ENCODE results near the gene FOXN3.
"Not testable (repeated sequence)": the region's sequence is repeated elsewhere in the genome, so short reads cannot be mapped to it uniquely, and the experiment has no call there.

FOXN3 gene

GRCh38 chr14:89270439-89271227 is 146.4 kb downstream of the FOXN3 start:
- no peak for DNase-seq

DNA sequence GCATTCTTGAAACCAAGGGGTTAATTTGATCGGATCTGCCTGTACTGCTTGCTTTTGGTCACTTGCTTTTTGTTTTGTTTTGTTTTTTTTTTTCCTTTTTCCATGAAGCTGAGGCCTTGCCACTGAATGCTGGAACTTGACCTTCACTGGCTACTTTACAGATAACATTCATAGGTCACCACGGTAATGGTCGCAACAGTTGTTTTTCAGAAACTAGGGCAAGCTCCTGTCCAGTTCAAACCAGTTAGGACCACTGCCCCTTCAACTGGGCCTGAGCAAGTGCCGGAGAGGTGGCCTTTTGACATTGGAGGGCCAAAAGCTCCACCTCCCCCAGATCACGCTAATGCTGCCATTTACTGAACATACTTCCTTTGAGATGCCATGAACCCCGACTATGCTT is 147.6 kb downstream of the FOXN3 start:
- DNase-seq = no peak

DNA sequence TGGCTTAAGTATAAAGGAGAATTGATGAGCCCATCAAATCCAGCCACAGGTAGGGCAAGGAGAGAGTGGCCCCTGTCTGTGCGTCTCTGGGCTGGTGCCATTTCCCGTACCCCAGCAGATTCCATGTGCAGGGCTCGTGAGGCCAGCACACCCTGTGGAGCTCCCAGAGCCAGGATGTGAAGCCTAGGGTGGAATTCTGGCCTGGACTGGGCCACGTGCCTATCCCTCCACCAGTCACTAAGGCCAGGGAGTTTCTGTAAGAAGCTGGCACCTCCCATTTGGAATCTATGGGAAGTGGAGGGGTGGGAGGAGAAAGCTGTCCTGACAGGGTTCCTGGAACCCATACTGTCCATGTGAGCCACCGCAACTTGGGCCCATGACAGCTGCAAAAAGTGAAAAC is 148.5 kb downstream of the FOXN3 start:
- no peak for DNase-seq

DNA sequence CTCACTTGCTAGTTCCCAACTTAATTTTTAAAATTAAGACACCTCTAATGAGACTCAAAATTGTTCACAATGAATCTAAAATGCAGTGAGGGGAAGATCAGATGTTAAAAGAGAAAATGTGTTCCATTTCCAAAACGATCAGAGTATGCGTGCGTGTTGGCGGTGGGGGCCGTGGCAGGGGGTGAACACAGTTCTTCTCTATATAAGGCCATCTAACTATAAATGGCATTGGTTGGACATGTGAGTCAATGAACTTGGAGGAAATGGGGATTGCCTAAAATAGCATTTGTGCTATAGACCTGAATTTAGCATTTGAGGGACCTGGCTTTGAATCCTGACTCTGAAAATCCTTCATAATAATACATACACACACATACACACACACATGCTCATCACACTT is 149.4 kb downstream of the FOXN3 start:
- DNase-seq = no peak

GRCh38 chr14:89267163-89267562 is 149.9 kb downstream of the FOXN3 start:
- no peak for DNase-seq

DNA sequence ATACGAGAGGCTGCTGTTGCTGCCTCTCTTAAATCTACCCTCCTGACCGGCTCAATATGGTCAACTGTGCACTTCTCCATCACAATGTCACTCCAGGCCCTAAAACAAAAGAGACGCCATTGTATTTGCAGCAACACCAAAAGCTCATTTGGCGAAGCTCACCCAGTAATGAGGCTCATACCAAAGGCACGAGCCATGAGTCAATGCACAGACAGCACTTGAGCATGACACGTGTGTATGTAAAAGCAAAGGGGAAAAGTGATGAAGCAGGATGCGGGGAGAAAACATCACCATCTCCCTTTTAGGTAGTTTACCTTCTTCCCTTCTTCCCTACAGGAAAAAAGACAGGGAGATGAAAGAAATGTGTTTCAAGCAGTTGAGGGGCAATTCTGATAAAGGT is 150.3 kb downstream of the FOXN3 start:
- no peak for DNase-seq

DNA sequence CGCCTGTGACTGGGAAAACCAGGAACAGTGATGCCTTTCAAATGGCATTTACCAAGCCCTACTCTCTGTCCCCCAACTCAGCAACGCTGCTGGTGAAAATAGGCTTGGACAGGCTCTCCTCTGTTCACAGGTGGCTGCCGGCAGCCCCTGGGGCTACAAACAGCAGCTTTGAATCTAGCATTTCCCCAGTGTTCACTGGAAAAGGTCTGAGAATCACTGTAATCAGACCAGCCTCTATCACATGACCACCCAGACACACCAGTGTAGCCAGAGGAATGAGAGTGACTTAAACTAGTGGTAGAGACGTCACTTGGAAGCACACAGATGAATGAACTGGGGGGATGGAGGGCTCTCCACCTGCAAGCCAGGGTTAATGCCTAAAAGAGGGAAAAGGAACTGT is 151.8 kb downstream of the FOXN3 start:
- no peak for DNase-seq

DNA sequence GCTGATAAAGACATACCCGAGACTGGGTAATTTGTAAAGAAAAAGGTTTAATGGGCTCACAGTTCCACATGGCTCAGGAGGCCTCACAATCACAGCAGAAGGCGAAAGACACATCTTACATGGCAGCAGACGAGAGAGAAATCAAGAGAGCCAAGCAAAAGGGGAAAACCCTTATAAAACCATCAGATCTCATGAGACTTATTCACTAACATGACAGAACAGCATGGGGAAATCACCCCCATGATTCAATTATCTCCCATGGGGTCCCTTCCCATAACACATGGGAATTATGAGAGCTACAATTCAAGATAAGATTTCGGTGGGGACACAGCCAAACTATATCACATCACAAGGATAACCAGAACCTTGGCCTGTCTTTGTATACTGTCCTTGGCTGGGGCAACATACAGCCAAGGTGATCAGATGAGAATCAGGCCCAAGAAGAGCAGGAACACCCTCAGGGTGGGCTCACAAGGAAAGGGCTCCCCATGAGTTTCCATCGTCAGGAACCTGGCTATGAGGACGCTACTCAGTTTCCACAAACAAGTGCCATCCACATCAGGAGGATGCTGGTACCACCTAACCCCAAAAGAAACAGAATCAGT is 152.7 kb downstream of the FOXN3 start:
- DNase-seq = no peak

GRCh38 chr14:89262041-89262440 is 155.0 kb downstream of the FOXN3 start:
- no peak for DNase-seq

DNA sequence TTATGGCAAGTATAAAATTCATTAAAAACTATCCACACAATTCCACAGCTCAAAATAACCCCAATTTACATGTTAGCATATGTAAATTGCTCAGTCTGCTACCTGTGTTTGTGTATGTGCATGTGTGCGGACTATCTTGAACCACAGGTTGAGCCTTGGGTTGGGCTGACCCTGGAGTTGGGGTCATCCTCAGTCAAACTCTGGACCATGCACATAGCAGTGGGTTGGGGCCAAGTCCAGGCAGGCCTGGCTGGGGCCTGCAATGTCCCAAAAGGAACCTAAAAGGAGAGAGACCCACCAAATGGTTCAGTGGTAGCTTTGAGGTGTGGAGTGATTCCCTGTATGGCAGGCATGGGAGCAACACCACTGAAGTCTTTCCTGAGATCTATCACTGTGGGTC is 156.1 kb downstream of the FOXN3 start:
- DNase-seq = no peak

DNA sequence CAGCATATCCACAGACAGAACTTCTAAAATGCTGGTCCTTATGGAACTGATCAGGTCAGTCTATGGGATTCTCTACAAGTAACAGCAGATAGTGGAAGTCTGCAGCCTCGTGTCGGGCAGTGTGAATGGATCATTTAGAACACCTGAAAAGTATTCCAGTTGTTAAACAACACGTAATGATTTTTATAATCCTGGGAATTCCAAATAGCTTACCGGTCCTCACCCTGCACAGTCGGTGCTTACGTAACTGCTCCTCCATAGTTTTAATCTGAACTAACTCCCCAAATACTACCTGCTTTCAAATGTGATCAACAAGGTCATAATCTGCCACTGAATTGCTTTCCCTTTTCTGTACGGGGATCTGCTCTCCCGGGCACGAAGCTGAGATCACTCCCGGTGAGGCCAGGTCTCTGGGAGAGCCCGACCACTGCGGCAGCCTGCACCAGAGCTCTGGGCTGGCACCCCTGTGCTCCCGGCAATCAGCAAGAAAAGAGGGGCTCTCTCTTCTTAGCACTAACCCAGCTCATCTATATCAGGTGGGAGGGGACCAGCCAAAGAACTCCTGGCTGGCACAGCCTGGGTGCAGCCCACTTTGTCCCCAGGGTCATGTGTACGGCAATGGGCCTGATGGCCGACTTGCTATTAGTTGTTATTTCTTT is 157.0 kb downstream of the FOXN3 start:
- no peak for DNase-seq

DNA sequence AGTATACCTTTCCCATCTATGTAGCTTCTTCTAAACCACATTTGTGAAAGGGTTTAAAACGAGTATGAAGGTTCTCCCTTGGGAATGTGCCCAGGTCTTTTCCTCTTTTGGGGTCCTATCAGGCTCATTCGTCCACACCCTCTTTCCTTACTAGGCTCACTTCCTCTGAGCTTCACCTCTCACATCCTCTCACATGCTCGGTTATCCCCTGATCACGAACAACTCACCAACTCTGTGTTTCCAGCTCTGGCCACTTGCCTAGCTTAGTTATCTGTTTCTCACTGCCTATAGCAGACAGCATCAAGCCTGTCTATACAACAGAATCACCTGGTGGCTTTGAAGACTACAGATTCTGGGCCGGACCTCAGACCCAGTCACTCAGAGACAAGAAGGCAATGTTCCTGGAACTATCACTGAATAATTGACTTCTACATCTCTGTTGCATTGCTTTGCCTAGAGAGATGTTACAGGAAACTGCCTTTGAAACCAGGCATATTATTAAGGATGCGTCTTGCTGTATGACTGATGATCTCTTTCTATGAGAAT is 158.2 kb downstream of the FOXN3 start:
- DNase-seq = no peak

- no peak for DNase-seq
Measured at GRCh38 chr14:89256951-89257350, 160.1 kb downstream of the FOXN3 start.

- no peak for DNase-seq
Measured at GRCh38 chr14:89256283-89256682, 160.8 kb downstream of the FOXN3 start.

DNA sequence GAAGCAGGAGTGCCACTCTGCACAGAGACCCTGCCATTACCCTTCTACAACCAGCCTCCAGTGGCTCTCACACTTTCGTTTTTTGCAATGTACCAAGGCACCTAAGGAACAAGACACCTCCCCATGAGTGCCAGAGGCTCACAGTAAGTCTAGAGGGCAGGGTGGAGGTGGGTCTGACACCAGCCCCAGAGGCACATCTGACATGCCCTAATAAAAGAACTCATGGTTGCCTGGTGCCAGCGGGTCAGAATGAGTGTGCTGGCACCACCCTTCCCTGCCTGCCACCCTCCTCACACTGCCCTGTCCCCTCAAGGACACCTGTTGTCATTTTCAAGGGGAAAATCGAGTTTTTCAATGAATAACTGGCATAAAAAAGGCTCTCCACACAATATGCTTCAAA is 161.2 kb downstream of the FOXN3 start:
- no peak for DNase-seq

GRCh38 chr14:89255012-89255411 is 162.0 kb downstream of the FOXN3 start:
- no peak for DNase-seq

DNA sequence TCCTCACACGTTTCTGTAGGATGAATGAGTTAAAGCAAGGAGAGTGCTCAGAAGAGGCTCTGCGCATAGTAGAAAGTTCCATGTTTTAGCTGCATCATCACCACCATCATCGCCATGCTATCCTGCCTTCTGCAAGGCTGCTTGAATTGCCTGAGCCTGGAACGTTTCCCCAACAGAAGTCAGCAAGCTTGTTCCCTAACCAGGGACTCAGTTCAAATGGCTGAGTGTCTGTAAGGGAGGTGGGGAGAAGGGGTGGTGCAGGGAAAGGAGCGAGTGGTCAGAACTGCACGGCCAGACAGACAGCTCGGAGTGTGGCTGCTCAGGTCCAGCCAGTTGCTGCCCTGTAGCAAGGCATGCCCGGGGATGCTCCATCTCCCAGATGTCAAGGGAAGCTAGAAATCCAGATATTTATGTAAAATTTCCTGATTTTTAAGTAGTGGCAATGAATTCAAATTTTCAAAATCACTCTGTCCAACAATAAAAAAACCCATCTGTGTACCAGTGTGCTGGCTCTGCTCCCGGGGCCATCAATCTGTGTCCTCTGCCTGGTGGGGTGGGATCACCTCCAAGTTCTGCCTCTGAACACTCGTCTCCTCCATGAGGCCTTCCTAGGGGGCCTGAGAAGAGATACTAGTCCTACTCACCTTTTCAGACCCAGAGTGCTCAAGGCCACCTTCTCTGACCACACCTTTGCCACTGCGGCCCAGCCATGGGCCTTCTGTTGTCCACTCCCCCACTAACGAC is 162.7 kb downstream of the FOXN3 start:
- DNase-seq = no peak

DNA sequence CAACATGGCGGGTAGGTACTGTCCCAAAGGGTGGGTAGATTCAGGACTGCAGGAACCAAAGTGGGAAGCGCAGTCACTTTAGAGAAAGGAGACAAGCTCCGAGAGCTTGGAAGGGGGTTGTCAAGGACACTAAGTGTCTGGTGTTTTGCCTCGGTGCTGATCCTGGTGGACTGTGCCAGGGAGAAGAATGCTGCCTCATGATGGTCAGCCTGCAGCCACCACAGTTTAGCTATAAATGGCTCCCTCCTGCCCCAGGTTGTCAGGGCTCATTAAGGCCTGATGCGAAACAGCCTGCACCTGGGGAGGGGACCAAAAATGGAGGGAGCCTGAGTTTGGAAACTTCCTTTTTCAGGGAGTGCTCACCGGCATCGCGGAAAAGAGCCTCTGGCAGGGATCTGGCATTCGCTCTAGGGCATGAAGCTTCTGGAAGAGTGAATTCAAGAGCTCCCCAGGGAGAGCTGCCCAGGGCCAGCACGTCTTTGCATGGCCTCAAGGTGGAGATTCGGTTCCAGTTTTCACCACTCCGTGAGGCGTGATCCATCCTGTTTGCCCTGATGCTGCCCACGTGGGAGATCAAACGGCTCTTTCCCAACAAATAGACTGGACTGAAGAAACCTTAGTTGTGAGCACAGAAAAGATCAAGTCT is 164.0 kb downstream of the FOXN3 start:
- no peak for DNase-seq

DNA sequence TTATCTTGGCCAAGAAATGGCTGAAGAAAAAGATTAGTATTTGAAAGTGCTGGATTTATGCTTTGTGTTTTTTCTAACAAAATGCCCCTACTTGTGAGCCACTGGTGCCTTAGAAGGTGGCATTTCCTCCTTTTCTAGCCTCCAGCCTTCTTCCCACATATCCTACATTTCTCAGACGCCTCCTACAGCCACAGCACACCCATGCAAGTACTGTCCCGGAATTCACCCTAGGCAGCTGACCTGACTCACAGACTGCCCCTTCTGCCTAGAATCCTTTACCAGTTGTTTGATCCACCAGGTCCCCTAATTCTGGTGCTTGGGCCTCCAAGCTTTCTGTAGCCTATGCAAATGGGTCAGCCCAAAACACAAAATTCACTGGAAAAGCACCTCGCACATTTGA is 166.0 kb downstream of the FOXN3 start:
- no peak for DNase-seq

DNA sequence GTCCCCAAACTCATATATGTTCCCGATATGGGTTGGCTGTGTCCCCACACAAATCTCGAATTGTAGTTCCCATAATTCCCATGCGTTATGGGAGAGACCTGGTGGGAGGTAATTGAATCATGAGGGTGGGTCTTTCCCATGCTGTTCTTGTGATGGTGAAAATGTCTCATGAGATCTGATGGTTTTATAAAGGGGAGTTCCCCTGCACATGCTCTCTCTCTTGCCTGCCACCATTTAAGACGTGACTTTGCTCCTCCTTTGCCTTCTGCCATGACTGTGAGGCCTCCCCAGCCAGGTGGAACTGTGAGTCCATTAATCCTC is 166.4 kb downstream of the FOXN3 start:
- DNase-seq = not testable (repeated sequence)

- DNase-seq = no peak
Measured at GRCh38 chr14:89249972-89250654, 166.9 kb downstream of the FOXN3 start.

GRCh38 chr14:89249065-89249695 is 167.9 kb downstream of the FOXN3 start:
- no peak for DNase-seq
